Right kidney (tissue), 9 donors: ENCODE measurements around the gene EFL1.
A peak's percentile ranks its signal among the peaks of the same experiment; 100 is the strongest.
"Not testable (repeated sequence)": the region's sequence is repeated elsewhere in the genome, so short reads cannot be mapped to it uniquely, and the experiment has no call there.

Source experiments
- DNase-seq: peaks from one replicate; pipeline ENCODE4 v3.0.0-alpha.2; 2016
- long read RNA-seq, 8 donors: transcript quantifications; one replicate each; lab custom pipeline, GENCODE V29; 2026

Gene EFL1
- long read RNA-seq, donor 1, partial matches to known transcripts: 0 of 3 reads
- long read RNA-seq, donor 1, other reads (novel, unspliced or antisense): 0 of 3 reads
- long read RNA-seq, donor 2, partial matches to known transcripts: 0 of 3 reads
- long read RNA-seq, donor 2, other reads (novel, unspliced or antisense): 0 of 3 reads
- long read RNA-seq, donor 3, partial matches to known transcripts: 0 of 2 reads
- long read RNA-seq, donor 3, other reads (novel, unspliced or antisense): 0 of 2 reads
- long read RNA-seq, donor 4, partial matches to known transcripts: 0 of 2 reads
- long read RNA-seq, donor 4, other reads (novel, unspliced or antisense): 0 of 2 reads
- long read RNA-seq, donor 5, partial matches to known transcripts: 0 of 2 reads
- long read RNA-seq, donor 5, other reads (novel, unspliced or antisense): 0 of 2 reads
- long read RNA-seq, donor 6: 0 reads
- long read RNA-seq, donor 7: 0 reads
- long read RNA-seq, donor 8, partial matches to known transcripts: 0 of 1 reads
- long read RNA-seq, donor 8, other reads (novel, unspliced or antisense): 0 of 1 reads

- peak; percentile 91 for DNase-seq
These were observed at the start of gene EFL1, which contains the start of gene SAXO2 for GRCh38 chr15:82262422-82263026. TSS of gene EFL1 (minus strand) at chr15:82262734. CDS start at chr15:82261778, 956 bp downstream. TSS of gene SAXO2 (plus strand) at chr15:82262818. CDS start at chr15:82262880, 62 bp downstream.

- not testable (repeated sequence) for DNase-seq
These were observed 48.8 kb upstream of the EFL1 start for GRCh38 chr15:82311321-82311720.

GRCh38 chr15:82309802-82310201, 47.3 kb upstream of the EFL1 start:
- no peak for DNase-seq

- no peak for DNase-seq
These were observed 45.2 kb upstream of the EFL1 start for GRCh38 chr15:82307714-82308081.

- no peak for DNase-seq
These were observed 44.5 kb upstream of the EFL1 start for GRCh38 chr15:82306791-82307713.

GRCh38 chr15:82305621-82306048, 43.1 kb upstream of the EFL1 start:
- no peak for DNase-seq

- no peak for DNase-seq
These were observed 42.2 kb upstream of the EFL1 start for GRCh38 chr15:82304778-82305090.

GRCh38 chr15:82303956-82304777, 41.6 kb upstream of the EFL1 start:
- no peak for DNase-seq

GRCh38 chr15:82301296-82302016, 38.9 kb upstream of the EFL1 start:
- DNase-seq: no peak

- DNase-seq: no peak
These were observed 38.3 kb upstream of the EFL1 start for GRCh38 chr15:82300883-82301282.

GRCh38 chr15:82300326-82300725, 37.8 kb upstream of the EFL1 start:
- DNase-seq: not testable (repeated sequence)

GRCh38 chr15:82299511-82299914, 37.0 kb upstream of the EFL1 start:
- DNase-seq: not testable (repeated sequence)

GRCh38 chr15:82298520-82298919, 36.0 kb upstream of the EFL1 start:
- DNase-seq: peak; percentile 49

- no peak for DNase-seq
These were observed 35.5 kb upstream of the EFL1 start for GRCh38 chr15:82298032-82298431.

GRCh38 chr15:82297546-82297945, 35.0 kb upstream of the EFL1 start:
- no peak for DNase-seq

- DNase-seq: no peak
These were observed 31.6 kb upstream of the EFL1 start for GRCh38 chr15:82294061-82294690.

- no peak for DNase-seq
These were observed 29.7 kb upstream of the EFL1 start for GRCh38 chr15:82292271-82292670.

- DNase-seq: not testable (repeated sequence)
These were observed 25.7 kb upstream of the EFL1 start for GRCh38 chr15:82288202-82288601.

- DNase-seq: not testable (repeated sequence)
These were observed 23.9 kb upstream of the EFL1 start for GRCh38 chr15:82286475-82286874.

GRCh38 chr15:82284381-82284780, 21.8 kb upstream of the EFL1 start:
- DNase-seq: not testable (repeated sequence)
